ENCODE results near the gene TEAD4.

The TEAD4 gene

GRCh38 chr12:2960390-2960956, 1.3 kb downstream of the TEAD4 start:
- in situ Hi-C loops (cut with MboI; ENCODE audit: low sequenced_read_pairs): no loop called here

GRCh38 chr12:2960996-2961616, 1.9 kb downstream of the TEAD4 start:
- in situ Hi-C loops (cut with MboI; ENCODE audit: low sequenced_read_pairs): no loop called here

GRCh38 chr12:2961705-2962104, 2.5 kb downstream of the TEAD4 start:
- in situ Hi-C loops (cut with MboI; ENCODE audit: low sequenced_read_pairs): no loop called here

- in situ Hi-C loops (cut with MboI; ENCODE audit: low sequenced_read_pairs): no loop called here
Measured at GRCh38 chr12:2963154-2963759, 4.1 kb downstream of the TEAD4 start.

GRCh38 chr12:2963760-2964292, 4.6 kb downstream of the TEAD4 start:
- in situ Hi-C loops (cut with MboI; ENCODE audit: low sequenced_read_pairs): no loop called here

GRCh38 chr12:2967651-2968050, 8.5 kb downstream of the TEAD4 start:
- in situ Hi-C loops (cut with MboI; ENCODE audit: low sequenced_read_pairs): no loop called here

GRCh38 chr12:2970744-2971143, 11.5 kb downstream of the TEAD4 start:
- in situ Hi-C loops (cut with MboI; ENCODE audit: low sequenced_read_pairs): no loop called here

- in situ Hi-C loops (cut with MboI; ENCODE audit: low sequenced_read_pairs): no loop called here
Measured at GRCh38 chr12:2973566-2973965, 14.4 kb downstream of the TEAD4 start.

GRCh38 chr12:2974560-2974971, 15.4 kb downstream of the TEAD4 start:
- in situ Hi-C loops (cut with MboI; ENCODE audit: low sequenced_read_pairs): no loop called here

- in situ Hi-C loops (cut with MboI; ENCODE audit: low sequenced_read_pairs): no loop called here
Measured at GRCh38 chr12:2976581-2976996, 17.4 kb downstream of the TEAD4 start.

GRCh38 chr12:2977776-2978175, 18.6 kb downstream of the TEAD4 start:
- in situ Hi-C loops (cut with MboI; ENCODE audit: low sequenced_read_pairs): no loop called here

- in situ Hi-C loops (cut with MboI; ENCODE audit: low sequenced_read_pairs): no loop called here
Measured at GRCh38 chr12:2979806-2980205, 20.6 kb downstream of the TEAD4 start.

- in situ Hi-C loops (cut with MboI; ENCODE audit: low sequenced_read_pairs): no loop called here
Measured at GRCh38 chr12:2980630-2981029, 21.4 kb downstream of the TEAD4 start.

GRCh38 chr12:2982361-2982760, 23.2 kb downstream of the TEAD4 start:
- in situ Hi-C loops (cut with MboI; ENCODE audit: low sequenced_read_pairs): no loop called here

- in situ Hi-C loops (cut with MboI; ENCODE audit: low sequenced_read_pairs): no loop called here
Measured at GRCh38 chr12:2984249-2984648, 25.1 kb downstream of the TEAD4 start.

- in situ Hi-C loops (cut with MboI; ENCODE audit: low sequenced_read_pairs): no loop called here
Measured at GRCh38 chr12:2984698-2985097, 25.5 kb downstream of the TEAD4 start.

GRCh38 chr12:2986876-2987275, 27.7 kb downstream of the TEAD4 start:
- in situ Hi-C loops (cut with MboI; ENCODE audit: low sequenced_read_pairs): no loop called here

- in situ Hi-C loops (cut with MboI; ENCODE audit: low sequenced_read_pairs): no loop called here
Measured at GRCh38 chr12:2988494-2988893, 29.3 kb downstream of the TEAD4 start.

GRCh38 chr12:2992724-2993123, 33.5 kb downstream of the TEAD4 start:
- in situ Hi-C loops (cut with MboI; ENCODE audit: low sequenced_read_pairs): no loop called here

GRCh38 chr12:2997989-2998670, 38.9 kb downstream of the TEAD4 start:
- in situ Hi-C loops (cut with MboI; ENCODE audit: low sequenced_read_pairs): no loop called here

GRCh38 chr12:2998789-2999264, 39.6 kb downstream of the TEAD4 start:
- in situ Hi-C loops (cut with MboI; ENCODE audit: low sequenced_read_pairs): no loop called here

All from HL-60/S4 treated with phorbol 12-myristate 13-acetate at 8.2 ng/mL for 4 days and 3 days (cell line).